ENCODE data around the gene CEBPZ.
"Not testable (repeated sequence)": the region's sequence is repeated elsewhere in the genome, so short reads cannot be mapped to it uniquely, and the experiment has no call there.

CEBPZ gene

DNA sequence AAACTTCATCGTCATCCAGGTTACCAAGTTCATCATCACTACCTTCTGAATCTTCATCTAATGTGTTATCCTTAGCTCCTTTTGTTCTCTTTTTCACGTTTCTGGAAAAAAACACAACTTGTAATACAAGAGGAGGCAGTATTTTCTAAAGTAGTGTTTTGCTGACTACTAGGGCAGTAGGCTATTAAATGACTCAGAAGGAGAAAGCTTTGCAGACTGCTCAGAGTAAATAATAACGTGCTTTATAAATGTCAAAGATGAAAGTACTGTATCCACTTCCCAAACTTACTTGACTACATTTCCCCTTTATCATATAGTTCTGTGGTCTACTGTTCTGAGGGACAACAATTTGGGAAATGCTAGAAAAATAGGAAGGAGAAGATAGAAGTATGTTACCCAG is 19.5 kb downstream of the CEBPZ start:
- no peak for FAIRE-seq

DNA sequence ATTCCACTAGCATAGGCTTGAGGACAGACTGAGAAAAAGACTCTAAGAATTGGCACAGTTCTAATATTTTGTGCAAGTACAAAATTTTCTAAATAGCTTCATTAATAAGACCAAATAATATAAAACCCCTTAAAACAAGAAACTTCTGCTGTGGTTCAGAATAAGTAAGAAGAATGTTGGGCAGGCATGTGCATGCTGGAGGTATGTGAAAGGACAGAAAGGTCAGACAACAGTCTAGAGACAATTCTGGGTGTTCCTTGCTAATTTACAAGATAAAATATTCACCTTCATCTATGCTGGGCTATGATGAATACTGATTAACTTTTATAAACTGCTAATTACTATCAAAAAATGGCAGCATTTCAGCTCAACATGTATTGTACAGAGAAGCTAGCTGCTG is 20.2 kb downstream of the CEBPZ start:
- FAIRE-seq = no peak

DNA sequence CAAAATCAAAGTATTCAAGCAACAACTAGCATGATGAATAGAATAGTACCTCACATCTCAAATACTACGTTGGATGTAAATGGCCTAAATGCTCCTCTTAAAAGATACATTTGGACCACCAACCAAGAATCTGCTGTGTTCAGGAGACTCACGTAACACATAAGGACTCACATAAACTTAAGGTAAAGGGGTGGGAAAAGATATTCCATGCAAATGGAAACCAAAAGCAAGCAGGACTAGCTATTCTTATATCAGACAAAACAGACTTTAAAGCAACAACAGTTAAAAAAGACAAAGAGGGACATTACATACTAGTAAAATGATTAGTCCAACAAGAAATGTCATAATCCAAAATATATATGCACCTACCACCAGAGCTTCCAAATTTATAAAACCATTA is 24.6 kb downstream of the CEBPZ start:
- FAIRE-seq = not testable (repeated sequence)

DNA sequence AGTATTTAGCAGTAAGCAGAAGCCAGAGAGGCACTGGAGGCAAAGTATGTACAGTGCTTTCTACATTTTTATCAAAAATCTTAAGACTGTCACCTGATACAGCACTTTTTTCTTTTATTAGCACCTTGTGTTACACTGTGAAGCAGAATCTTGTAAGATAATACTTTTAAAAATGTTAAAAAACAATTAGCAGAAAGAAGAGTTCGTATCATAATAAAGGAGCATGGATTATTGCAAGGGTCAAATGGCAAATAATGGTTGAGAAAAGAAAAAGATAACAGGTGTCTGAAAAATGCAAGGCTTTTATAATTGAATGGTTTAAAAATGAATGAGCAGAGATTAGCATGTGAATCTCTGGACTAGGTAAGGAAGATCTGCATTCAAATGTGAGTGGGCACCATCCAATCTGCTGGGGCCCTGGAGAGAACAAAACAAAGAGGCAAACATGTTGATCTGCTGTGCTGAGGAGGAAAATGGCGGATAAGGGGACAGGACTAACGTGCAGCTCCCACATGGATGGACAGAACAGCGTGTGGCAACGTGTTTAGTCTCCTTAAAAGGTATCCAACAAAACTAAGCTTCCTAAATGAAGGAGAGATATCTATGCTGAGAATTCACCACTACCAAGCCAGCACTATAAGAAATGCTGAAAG is 25.6 kb downstream of the CEBPZ start:
- FAIRE-seq = no peak

DNA sequence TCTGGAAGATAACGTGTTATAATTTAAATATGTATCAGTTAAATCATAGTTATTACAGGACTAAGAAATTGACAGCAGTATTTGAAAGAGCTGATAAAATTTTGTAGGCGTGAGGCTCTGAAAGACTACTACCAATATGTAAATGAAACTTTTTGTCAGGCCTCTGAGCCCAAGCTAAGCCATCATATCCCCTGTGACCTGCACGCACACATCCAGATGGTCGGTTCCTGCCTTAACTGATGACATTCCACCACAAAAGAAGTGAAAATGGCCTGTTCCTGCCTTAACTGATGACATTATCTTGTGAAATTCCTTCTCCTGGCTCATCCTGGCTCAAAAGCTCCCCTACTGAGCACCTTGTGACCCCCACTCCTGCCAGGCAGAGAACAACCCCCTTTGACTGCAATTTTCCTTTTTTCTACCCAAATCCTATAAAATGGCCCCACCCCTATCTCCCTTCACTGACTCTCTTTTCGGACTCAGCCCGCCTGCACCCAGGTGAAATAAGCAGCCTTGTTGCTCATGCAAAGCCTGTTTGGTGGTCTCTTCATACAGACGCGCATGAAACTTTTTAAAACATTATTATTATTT is 26.2 kb downstream of the CEBPZ start:
- not testable (repeated sequence) for FAIRE-seq

DNA sequence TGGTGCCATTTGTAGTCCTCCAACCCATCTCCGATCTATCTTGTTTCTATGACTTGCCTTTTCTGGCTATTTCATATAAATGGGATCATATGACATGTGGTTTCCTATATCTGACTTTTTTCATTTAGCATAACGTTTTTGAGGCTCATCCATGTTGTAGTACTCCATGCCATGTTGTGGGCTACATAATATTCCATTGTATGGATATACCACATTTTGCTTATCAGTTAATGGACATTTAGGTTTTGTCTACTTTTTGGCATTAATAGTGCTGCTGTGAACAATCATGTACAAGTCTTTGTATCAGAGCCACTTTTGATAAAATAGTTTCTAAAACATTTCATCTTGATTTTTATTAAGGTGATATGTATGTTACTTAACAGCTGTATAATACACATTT is 27.7 kb downstream of the CEBPZ start:
- FAIRE-seq = no peak

GRCh38 chr2:37201766-37202165 is 29.6 kb downstream of the CEBPZ start:
- no peak for FAIRE-seq

DNA sequence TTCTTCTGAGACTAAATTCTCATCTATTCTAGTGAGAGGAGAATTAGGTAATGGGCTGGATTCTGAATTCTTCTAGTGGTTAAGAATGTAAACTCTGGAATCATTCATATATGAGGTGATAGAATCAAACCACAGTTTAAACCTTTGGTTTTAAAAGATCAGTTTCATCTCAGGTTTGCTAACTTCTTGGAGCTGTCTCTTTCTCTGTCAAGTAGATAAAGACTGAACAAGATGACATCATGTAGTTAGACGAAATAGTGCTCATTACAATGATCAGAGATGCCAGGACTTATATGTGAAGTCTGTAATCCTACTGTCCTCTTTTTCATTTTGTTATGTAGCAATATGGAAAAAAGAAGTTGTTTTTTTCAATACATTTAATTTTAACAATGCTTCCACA is 30.2 kb downstream of the CEBPZ start:
- no peak for FAIRE-seq

- no peak for FAIRE-seq
Observed at GRCh38 chr2:37198681-37199065, 32.7 kb downstream of the CEBPZ start.

GRCh38 chr2:37196320-37197195 is 34.8 kb downstream of the CEBPZ start, which contains the start of gene CEBPZOS:
Gene CEBPZOS (plus strand): TSS chr2:37196496. CDS start chr2:37199705, 3,209 bp downstream.
- no peak for FAIRE-seq

- FAIRE-seq = not testable (repeated sequence)
Observed at GRCh38 chr2:37195862-37196319, 35.5 kb downstream of the CEBPZ start.

DNA sequence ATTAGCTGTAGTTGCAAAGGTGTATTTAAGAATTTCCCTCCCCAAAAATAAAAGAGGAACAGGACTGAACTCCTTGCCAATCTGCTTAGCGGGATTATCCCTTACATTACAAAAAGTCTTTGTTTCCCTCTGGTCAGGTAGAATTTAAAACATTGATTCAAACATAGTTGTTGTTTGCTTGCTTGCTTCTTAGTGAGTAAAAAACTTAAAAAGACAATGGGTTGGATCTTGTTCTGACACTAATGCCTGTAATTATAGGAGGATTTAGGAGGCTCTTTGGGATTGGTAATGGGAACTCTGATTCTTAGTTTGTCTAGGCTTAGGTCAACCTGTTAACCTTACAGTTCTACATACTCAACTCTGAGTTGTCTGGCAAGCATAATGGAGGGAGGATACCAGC is 38.8 kb downstream of the CEBPZ start:
- FAIRE-seq = no peak

- FAIRE-seq = no peak
Observed at GRCh38 chr2:37191747-37192146, 39.6 kb downstream of the CEBPZ start.

GRCh38 chr2:37191253-37191652 is 40.1 kb downstream of the CEBPZ start:
- no peak for FAIRE-seq

DNA sequence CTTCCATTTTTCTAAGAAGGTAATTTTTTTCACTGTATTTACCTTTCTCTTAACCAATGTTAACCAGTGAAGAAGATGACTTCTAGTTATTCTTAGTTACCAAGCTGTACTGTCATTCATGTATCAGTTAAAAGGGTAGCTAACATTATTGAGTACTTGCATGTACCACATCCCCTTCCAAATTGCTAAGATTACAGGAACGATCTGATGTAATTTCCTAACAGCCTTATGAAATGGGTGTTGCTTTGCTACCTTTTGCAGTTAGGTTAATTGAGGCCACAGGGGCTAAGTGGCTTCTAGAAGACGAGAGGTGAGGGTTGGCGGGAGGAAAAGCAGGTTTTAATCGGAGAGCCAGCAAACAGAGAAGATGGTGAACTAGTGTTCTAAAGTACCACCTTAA is 41.1 kb downstream of the CEBPZ start:
- no peak for FAIRE-seq

GRCh38 chr2:37189452-37190153 is 41.8 kb downstream of the CEBPZ start:
- FAIRE-seq = no peak

- no peak for FAIRE-seq
Observed at GRCh38 chr2:37188570-37188969, 42.8 kb downstream of the CEBPZ start, which contains the start of gene SULT6B1. Gene SULT6B1 (minus strand): TSS chr2:37188670. CDS start chr2:37188640, 30 bp downstream.

- FAIRE-seq = no peak
Observed at GRCh38 chr2:37181726-37182684, 49.4 kb downstream of the CEBPZ start.

DNA sequence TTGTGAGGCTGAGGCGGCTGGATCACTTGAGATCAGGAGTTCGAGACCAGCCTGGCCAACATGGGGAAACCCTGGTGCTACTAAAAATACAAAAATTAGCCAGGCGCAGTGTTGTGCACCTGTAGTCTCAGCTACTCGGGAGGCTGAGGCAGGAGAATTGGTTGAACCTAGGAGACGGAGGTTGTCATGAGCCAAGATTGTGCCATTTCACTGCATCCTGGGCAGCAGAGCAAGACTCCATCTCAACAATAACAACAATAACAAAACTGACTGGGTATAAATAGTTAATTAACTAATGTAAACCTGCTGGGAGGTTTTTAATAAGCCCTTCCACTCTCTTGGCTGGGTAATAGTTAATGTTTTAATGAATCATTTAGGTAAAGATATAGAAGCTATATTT is 50.8 kb downstream of the CEBPZ start:
- FAIRE-seq = no peak

DNA sequence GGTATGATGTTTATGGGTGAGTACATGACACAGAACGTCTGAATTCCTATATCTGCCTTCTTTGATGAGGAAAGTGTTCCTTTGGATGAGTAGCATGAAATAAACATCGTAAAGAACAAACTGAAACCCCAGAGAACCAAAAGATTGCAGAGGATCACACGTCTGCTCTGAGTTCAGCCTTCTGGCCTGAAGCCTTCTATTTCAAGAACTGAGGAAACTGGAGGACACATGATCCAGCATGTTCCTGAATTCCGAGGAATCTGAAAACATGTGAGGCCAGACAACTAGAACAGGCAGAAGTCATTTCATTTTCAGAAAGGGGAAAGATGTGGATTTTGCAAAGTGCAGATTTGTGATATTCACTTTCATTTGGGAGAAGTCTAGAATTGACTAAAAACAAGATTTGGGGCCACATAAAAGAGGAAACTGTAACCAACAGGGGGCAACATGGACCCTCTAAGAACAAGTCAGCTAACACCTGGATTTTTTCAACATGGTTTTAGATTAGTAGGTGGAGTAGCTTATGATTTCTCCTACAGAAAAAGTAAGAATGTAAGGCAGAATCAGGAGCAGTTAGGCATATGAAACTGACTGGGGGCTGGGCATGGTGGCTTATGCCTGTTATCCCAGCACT is 51.3 kb downstream of the CEBPZ start:
- FAIRE-seq = no peak

- FAIRE-seq = no peak
Observed at GRCh38 chr2:37173741-37174140, 57.7 kb downstream of the CEBPZ start.

Data from TTC549 (cell line).